Activated CD8-positive, alpha-beta T cell treated with anti-CD3 and anti-CD28 coated beads for 36 hours (primary cell): ENCODE data around the gene PIF1. TPM values are rescaled to one million over a fixed set of nuclear protein-coding genes. Genes with fewer than 3 reads are reported as not detected.

ENCODE experiments used
- ATAC-seq: fragments of 200-7000 bp; cut with Tn5 transposase; one replicate; pipeline ENCODE4 v1.10.0; 2021; ENCODE audit warnings: mild to moderate bottlenecking, moderate library complexity
- CTCF ChIA-PET: fragments of 350-600 bp; sonication (Branson Sonifier 250); formaldehyde crosslinking; loops from one replicate; lab custom pipeline; 2021; ENCODE audit warnings: antibody characterized with exemption; lab: Charles Lee
- POLR2A ChIA-PET: fragments of 350-600 bp; sonication (Branson Sonifier 250); formaldehyde crosslinking; loops from one replicate; lab custom pipeline; 2021; ENCODE audit warnings: antibody characterized with exemption; lab: Charles Lee
- DNase-seq: peaks from one replicate; pipeline ENCODE4 v3.0.0-alpha.2; 2020
- H3K27ac Mint-ChIP-seq: one replicate; pipeline ENCODE4 v1.8.0; 2021; ENCODE audit warnings: mild to moderate bottlenecking, mixed read lengths
- H3K27me3 Mint-ChIP-seq: one replicate; pipeline ENCODE4 v1.8.0; 2021; ENCODE audit warnings: mixed read lengths
- H3K36me3 Mint-ChIP-seq: one replicate; pipeline ENCODE4 v1.8.0; 2021; ENCODE audit warnings: low read depth, mixed read lengths
- H3K4me1 Mint-ChIP-seq: one replicate; pipeline ENCODE4 v1.8.0; 2021; ENCODE audit warnings: low read depth, mixed read lengths
- H3K4me3 Mint-ChIP-seq: one replicate; pipeline ENCODE4 v1.8.0; 2021; ENCODE audit warnings: mild to moderate bottlenecking, moderate library complexity, mixed read lengths
- H3K9me3 Mint-ChIP-seq: one replicate; pipeline ENCODE4 v1.8.0; 2021; ENCODE audit warnings: mixed read lengths
- intact Hi-C: fragments of 100-400 bp; cut with micrococcal nuclease; formaldehyde crosslinking; loops from one replicate; pipeline ENCODE4 v1.10.0; 2022
- total RNA-seq, 2 experiments: library from RNA; stranded (reverse); gene quantifications; one replicate each; pipeline ENCODE4 v1.2.3, GENCODE V29; 2021
- TF ChIP-seq, protein P1 (sequence below): fragments of 200-600 bp; IDR thresholded peaks from one replicate; pipeline ENCODE4 v1.8.0; 2022; ENCODE audit warnings: antibody characterized with exemption, mild to moderate bottlenecking

Gene PIF1
- total RNA-seq, 2 experiments from 2014 or later = 50.0 TPM

DNA sequence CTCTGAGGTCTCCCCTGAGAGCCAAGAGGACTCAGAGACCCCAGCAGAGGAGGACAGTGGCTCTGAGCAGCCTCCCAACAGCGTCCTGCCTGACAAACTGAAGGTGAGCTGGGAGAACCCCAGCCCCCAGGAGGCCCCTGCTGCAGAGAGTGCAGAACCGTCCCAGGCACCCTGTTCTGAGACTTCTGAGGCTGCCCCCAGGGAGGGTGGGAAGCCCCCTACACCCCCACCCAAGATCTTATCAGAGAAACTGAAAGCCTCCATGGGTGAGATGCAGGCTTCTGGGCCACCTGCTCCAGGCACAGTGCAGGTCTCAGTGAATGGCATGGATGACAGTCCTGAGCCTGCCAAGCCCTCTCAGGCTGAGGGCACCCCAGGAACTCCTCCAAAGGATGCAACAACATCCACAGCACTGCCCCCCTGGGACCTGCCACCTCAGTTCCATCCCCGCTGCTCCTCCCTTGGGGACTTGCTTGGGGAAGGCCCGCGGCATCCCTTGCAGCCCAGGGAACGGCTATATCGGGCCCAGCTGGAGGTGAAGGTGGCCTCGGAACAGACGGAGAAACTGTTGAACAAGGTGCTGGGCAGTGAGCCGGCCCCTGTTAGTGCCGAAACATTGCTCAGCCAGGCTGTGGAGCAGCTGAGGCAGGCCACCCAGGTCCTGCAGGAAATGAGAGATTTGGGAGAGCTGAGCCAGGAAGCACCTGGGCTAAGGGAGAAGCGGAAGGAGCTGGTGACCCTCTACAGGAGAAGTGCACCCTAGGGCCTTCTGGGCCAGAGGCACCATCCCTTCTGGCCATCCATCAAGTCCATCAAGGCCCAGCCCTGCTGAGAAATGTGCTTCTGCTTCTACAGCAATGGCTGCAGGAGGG lies 39.9 kb upstream of the PIF1 start:
- H3K27ac Mint-ChIP-seq = no peak overlapping the region
- ATAC-seq (peak; percentile 37), DNase-seq (no peak)
- no peak overlapping the region for H3K4me3 Mint-ChIP-seq
- intact Hi-C loops = no loop called here
- H3K4me1 Mint-ChIP-seq = peaks cover 3% of the 10 kb centered on the region
- TF ChIP-seq, protein P1, sequence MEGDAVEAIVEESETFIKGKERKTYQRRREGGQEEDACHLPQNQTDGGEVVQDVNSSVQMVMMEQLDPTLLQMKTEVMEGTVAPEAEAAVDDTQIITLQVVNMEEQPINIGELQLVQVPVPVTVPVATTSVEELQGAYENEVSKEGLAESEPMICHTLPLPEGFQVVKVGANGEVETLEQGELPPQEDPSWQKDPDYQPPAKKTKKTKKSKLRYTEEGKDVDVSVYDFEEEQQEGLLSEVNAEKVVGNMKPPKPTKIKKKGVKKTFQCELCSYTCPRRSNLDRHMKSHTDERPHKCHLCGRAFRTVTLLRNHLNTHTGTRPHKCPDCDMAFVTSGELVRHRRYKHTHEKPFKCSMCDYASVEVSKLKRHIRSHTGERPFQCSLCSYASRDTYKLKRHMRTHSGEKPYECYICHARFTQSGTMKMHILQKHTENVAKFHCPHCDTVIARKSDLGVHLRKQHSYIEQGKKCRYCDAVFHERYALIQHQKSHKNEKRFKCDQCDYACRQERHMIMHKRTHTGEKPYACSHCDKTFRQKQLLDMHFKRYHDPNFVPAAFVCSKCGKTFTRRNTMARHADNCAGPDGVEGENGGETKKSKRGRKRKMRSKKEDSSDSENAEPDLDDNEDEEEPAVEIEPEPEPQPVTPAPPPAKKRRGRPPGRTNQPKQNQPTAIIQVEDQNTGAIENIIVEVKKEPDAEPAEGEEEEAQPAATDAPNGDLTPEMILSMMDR = no peak
- no peaks in the 10 kb centered on the region for H3K9me3 Mint-ChIP-seq
- peaks cover 5% of the 10 kb centered on the region for H3K36me3 Mint-ChIP-seq
- no peaks in the 10 kb centered on the region for H3K27me3 Mint-ChIP-seq
- CTCF ChIA-PET = interaction anchor here (0.8 to 3.3 kb wide), 3 partner anchors 10 to 55 kb away, joined by 3 to 10 read pairs (median 4); no protein-coding TSS in a partner anchor
- POLR2A ChIA-PET = interaction anchor here (0.5 to 1.1 kb wide), 4 partner anchors 9 to 147 kb away, joined by 3 read pairs; no protein-coding TSS in a partner anchor

GRCh38 chr15:64864068-64864467 lies 38.6 kb upstream of the PIF1 start:
- peak overlapping the region; percentile 22 for H3K27ac Mint-ChIP-seq
- H3K4me3 Mint-ChIP-seq = no peak overlapping the region
- intact Hi-C loops = no loop called here
- POLR2A ChIA-PET = interaction anchor here (0.7 kb wide), 1 partner anchor 360 kb away, joined by 4 read pairs; no protein-coding TSS in a partner anchor
- no peaks in the 10 kb centered on the region for H3K9me3 Mint-ChIP-seq
- CTCF ChIA-PET = interaction anchor here (1.3 to 3.3 kb wide), 2 partner anchors 18 to 54 kb away, joined by 4 to 10 read pairs; no protein-coding TSS in a partner anchor
- H3K4me1 Mint-ChIP-seq = peaks cover 3% of the 10 kb centered on the region
- DNase-seq (no peak), ATAC-seq (no peak)
- TF ChIP-seq, protein P1 = no peak
- peaks cover 2% of the 10 kb centered on the region for H3K36me3 Mint-ChIP-seq
- no peaks in the 10 kb centered on the region for H3K27me3 Mint-ChIP-seq

DNA sequence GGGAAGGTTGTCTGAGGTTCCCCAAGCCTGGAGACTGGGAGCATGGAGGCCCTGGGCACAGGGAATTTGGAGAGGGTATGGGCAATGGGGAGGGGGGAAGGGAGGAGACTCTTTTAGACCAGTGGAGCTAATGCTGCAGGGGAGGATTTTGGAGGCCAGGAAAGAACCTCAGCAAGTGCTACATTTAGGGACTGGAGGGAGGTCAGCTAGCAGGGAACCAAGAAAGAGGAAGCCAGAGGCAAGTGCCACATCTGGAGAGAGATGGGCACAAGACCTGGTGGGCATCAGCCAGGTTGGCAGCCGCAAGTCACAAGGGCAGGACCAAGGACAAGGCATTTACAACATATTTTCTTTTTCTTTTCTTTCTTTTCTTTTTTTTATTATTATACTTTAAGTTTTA lies 37.0 kb upstream of the PIF1 start:
- DNase-seq = no peak
- Mint-ChIP-seq H3K4me3 (no peak overlapping the region), H3K27ac (no peak overlapping the region), H3K4me1 (peaks cover 13% of the 10 kb centered on the region), H3K9me3 (no peaks in the 10 kb centered on the region), H3K27me3 (no peaks in the 10 kb centered on the region), H3K36me3 (peaks cover 2% of the 10 kb centered on the region)
- CTCF ChIA-PET = interaction anchor here (3.3 kb wide), 1 partner anchor 52 kb away, joined by 10 read pairs; no protein-coding TSS in a partner anchor
- TF ChIP-seq, protein P1 = no peak
- POLR2A ChIA-PET = interaction anchor here (1.5 kb wide), 1 partner anchor 10 kb away, joined by 3 read pairs; no protein-coding TSS in a partner anchor
- no peak for ATAC-seq
- intact Hi-C loops = no loop called here

DNA sequence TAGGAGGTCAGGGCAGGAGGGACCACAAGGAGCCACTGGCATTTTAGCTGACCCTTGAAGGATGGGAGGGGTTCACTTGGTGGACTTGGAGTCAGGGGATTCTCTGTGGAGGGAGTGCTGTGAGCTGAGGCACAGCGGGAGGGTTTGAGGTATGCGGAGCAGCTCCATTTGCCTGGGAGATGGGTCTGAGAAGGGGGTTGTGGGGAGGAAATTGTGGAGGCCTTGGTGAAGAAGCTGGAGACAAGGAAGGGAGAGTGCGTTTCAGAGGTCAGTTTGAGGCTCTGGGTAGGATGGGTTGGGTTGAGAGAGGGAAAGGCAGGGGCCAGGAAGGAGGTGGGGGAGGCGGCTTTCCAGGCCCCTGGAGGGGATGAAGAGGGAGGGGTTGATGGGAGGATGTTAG lies 36.5 kb upstream of the PIF1 start:
- no peak overlapping the region for H3K4me3 Mint-ChIP-seq
- ATAC-seq (no peak), DNase-seq (no peak)
- no peaks in the 10 kb centered on the region for H3K27me3 Mint-ChIP-seq
- ChIA-PET POLR2A (interaction anchor here (1.5 kb wide), 1 partner anchor 9 kb away, joined by 3 read pairs; no protein-coding TSS in a partner anchor), CTCF (interaction anchor here (3.3 kb wide), 1 partner anchor 52 kb away, joined by 10 read pairs; no protein-coding TSS in a partner anchor)
- no peaks in the 10 kb centered on the region for H3K9me3 Mint-ChIP-seq
- peaks cover 2% of the 10 kb centered on the region for H3K36me3 Mint-ChIP-seq
- peaks cover 18% of the 10 kb centered on the region for H3K4me1 Mint-ChIP-seq
- H3K27ac Mint-ChIP-seq = no peak overlapping the region
- TF ChIP-seq, protein P1 = no peak
- intact Hi-C loops = no loop called here
